Upper lobe of left lung (tissue), 6 donors: ENCODE data around the gene SCO1. TPM values are rescaled to one million over a fixed set of nuclear protein-coding genes. Genes with fewer than 3 reads are reported as not detected.

Source experiments
- ATAC-seq, 2 donors: fragments of 200-7000 bp; cut with Tn5 transposase; one replicate each; pipeline ENCODE4 v1.9.1; 2022; ENCODE audit warnings: mild to moderate bottlenecking in 2 of 2, moderate library complexity in 2 of 2; ENCODE audit not compliant: low FRiP score in 2 of 2
- DNase-seq, 2 donors: peaks; one replicate each; pipeline ENCODE4 v3.0.0-alpha.2; 2019 to 2020
- H3K27ac ChIP-seq, 4 donors: fragments of 200-600 bp; sonication (generic); one replicate each; pipeline ENCODE4 v1.5.1; 2016 to 2019
- H3K27me3 ChIP-seq, 4 donors: fragments of 200-600 bp; sonication (generic); one replicate each; pipeline ENCODE4 v1.5.1; 2017 to 2019
- H3K36me3 ChIP-seq, 4 donors: fragments of 200-600 bp; sonication (generic); one replicate each; pipeline ENCODE4 v1.5.1; 2016 to 2019
- H3K4me1 ChIP-seq, 4 donors: fragments of 200-600 bp; sonication (generic); one replicate each; pipeline ENCODE4 v1.5.1; 2018 to 2019
- H3K4me3 ChIP-seq, 4 donors: fragments of 200-600 bp; sonication (generic); one replicate each; pipeline ENCODE4 v1.5.1; 2017 to 2019; ENCODE audit warnings: mild to moderate bottlenecking in 2 of 4, moderate library complexity in 1 of 4
- H3K9me3 ChIP-seq, 4 donors: fragments of 200-600 bp; sonication (generic); one replicate each; pipeline ENCODE4 v1.5.1; 2018 to 2019
- CTCF ChIP-seq, 6 experiments: fragments of 450-650 bp in 4 of 6; fragments of 200-600 bp in 2 of 6; sonication (generic) in 2 of 6; IDR thresholded peaks; one replicate each; pipeline ENCODE4 v1.5.1; 2016 to 2019; ENCODE audit warnings: antibody characterized with exemption in 6 of 6
- EP300 ChIP-seq, 4 donors: sonication (generic); formaldehyde crosslinking; IDR thresholded peaks; one replicate each; pipeline ENCODE4 v1.5.1; 2017; ENCODE audit warnings: antibody characterized with exemption in 4 of 4, control low read depth in 2 of 4
- POLR2A ChIP-seq, 4 donors: fragments of 450-650 bp; IDR thresholded peaks; one replicate each; pipeline ENCODE4 v1.5.1; 2016 to 2017; ENCODE audit warnings: antibody characterized with exemption in 4 of 4, mild to moderate bottlenecking in 2 of 4
- POLR2AphosphoS5 ChIP-seq, 2 donors: sonication (generic); formaldehyde crosslinking; IDR thresholded peaks; one replicate each; pipeline ENCODE4 v1.5.1; 2017; ENCODE audit warnings: antibody characterized with exemption in 2 of 2
- WGBS, 2 donors: methylation state at CpG; one replicate each; pipeline ENCODE4 v1.1.5; 2017 to 2018; 5-methylcytosine and 5-hydroxymethylcytosine counted together
- total RNA-seq, 6 donors: library from RNA; depleted of rRNA in 4 of 6; stranded (reverse); fragments of >200 nt in 4 of 6; gene quantifications; one replicate each; pipeline versions ENCODE4 v1.1.0 to v1.2.1, GENCODE V29; 2016 to 2021
- donor health status: DM: no; HTN: no; CAD: no; lungs with moderate emphysema.
- donor health status: DM: no; HTN: yes; CAD: no; lungs with severe emphysema.

The SCO1 gene
- total RNA-seq, 6 donors from 2014 or later: 5.5 to 23.8 (median 17.4) TPM

DNA sequence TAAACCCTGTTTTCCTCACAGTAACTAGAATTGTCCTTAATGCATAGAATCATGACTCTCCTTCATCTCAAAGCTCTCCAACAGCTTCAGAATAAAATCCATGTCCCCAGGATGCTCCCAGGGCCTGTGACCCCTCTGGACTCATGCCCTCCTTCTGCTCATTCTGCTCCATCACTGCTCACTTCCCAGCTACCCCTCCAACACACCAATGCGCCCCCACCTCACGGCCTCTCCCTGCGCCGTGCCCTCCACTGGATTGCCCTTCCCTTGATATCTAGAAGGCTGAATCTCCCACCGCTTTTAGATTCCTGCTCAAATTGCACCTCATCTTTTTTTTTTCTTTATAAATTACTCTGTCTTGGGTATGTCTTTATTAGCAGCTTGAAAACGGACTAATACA, 45.1 kb upstream of the SCO1 start:
- H3K4me3 ChIP-seq: no peak overlapping the region
- no peak for ATAC-seq
- peaks cover 0 to 7% (median 2%) of the 10 kb centered on the region in 4 donors for H3K4me1 ChIP-seq
- 92 to 93% methylated on average over 6 of the region's 6 CpGs for WGBS, 2 donors
- H3K27me3 ChIP-seq: no peaks in the 10 kb centered on the region
- no peak for TF ChIP-seq POLR2AphosphoS5 (IDR thresholded peaks at IDR 0.05)
- no peak for TF ChIP-seq CTCF (IDR thresholded peaks at IDR 0.05)
- no peak for TF ChIP-seq EP300 (IDR thresholded peaks at IDR 0.05)
- TF ChIP-seq POLR2A (IDR thresholded peaks at IDR 0.05): no peak
- no peaks in the 10 kb centered on the region for H3K9me3 ChIP-seq
- H3K36me3 ChIP-seq: no peaks in the 10 kb centered on the region
- H3K27ac ChIP-seq: no peak overlapping the region
- DNase-seq: peak in 1 of 2 donors; percentile 29

DNA sequence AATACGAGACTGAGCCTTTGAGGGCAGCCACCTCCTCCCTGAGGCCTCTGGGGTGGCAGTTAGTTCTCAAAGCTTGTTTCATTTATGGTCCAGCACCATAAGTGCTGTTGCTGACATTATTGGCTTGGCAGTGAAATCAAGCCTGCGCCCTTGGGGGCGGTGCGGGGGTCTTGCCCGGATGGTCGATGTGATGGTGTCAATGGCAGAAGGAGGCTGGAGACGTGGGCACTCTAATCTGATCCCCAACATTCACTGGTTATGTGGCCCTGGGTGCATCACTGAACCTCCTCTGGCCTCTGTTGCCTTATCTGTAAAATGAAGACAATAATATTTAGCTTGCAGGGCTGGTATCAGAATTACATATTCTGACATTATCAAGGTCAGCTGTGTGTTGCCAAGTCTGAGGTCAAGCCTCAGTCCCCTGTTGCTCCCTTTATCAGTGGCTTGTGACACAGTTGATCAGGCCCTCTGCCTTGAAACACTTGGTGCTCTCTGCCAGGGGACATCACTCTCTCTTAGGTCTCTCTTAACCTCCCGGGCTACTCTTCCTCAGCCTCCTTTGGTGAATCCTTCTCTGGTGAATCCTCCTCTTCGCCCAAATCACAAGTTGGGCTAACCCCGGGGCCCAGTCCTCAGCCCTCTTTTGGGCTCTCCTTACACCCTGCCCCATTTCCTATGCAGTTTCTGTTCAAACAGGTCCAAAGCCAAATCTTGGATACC, 44.2 kb upstream of the SCO1 start:
- no peak overlapping the region for H3K27ac ChIP-seq
- WGBS, 2 donors: 94 to 95% methylated on average over 10 of the region's 10 CpGs
- no peaks in the 10 kb centered on the region for H3K9me3 ChIP-seq
- TF ChIP-seq EP300 (IDR thresholded peaks at IDR 0.05): no peak
- TF ChIP-seq POLR2AphosphoS5 (IDR thresholded peaks at IDR 0.05): no peak
- no peak for TF ChIP-seq POLR2A (IDR thresholded peaks at IDR 0.05)
- TF ChIP-seq CTCF (IDR thresholded peaks at IDR 0.05): no peak
- ATAC-seq: no peak
- peak in 1 of 2 donors; percentile 36 for DNase-seq
- no peaks in the 10 kb centered on the region for H3K36me3 ChIP-seq
- no peaks in the 10 kb centered on the region for H3K27me3 ChIP-seq
- no peak overlapping the region for H3K4me3 ChIP-seq
- H3K4me1 ChIP-seq: peaks cover 0 to 12% (median 3%) of the 10 kb centered on the region in 4 donors

DNA sequence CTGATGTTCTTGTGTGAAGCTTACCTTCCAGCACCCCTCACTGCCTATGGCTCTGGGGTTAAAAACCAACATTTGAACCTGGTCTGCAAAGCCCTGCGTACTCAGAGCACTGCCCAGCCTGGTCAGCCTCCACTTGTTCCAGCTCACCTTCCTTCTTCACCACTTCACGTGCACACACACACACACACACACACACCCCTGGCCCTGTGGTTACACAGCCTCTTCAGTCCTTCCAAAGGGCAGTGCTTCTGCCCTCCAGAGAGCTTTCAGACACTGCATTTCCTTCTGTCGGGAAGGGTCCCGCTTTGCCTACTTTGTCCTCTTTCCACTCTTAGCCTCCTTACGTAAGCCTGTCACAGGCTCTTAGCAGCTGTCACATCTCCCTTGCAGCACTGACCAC, 42.1 kb upstream of the SCO1 start:
- Histone ChIP-seq H3K4me1 (peaks cover 0 to 12% (median 3%) of the 10 kb centered on the region in 4 donors), H3K36me3 (no peaks in the 10 kb centered on the region), H3K27ac (no peak overlapping the region), H3K4me3 (no peak overlapping the region), H3K9me3 (no peaks in the 10 kb centered on the region), H3K27me3 (no peaks in the 10 kb centered on the region)
- TF ChIP-seq EP300 (IDR thresholded peaks at IDR 0.05): no peak
- TF ChIP-seq CTCF (IDR thresholded peaks at IDR 0.05): no peak
- TF ChIP-seq POLR2AphosphoS5 (IDR thresholded peaks at IDR 0.05): no peak
- TF ChIP-seq POLR2A (IDR thresholded peaks at IDR 0.05): no peak
- ATAC-seq (no peak), DNase-seq (peak in 1 of 2 donors; percentile 40)
- 54 to 71% methylated on average over 5 of the region's 5 CpGs for WGBS, 2 donors

DNA sequence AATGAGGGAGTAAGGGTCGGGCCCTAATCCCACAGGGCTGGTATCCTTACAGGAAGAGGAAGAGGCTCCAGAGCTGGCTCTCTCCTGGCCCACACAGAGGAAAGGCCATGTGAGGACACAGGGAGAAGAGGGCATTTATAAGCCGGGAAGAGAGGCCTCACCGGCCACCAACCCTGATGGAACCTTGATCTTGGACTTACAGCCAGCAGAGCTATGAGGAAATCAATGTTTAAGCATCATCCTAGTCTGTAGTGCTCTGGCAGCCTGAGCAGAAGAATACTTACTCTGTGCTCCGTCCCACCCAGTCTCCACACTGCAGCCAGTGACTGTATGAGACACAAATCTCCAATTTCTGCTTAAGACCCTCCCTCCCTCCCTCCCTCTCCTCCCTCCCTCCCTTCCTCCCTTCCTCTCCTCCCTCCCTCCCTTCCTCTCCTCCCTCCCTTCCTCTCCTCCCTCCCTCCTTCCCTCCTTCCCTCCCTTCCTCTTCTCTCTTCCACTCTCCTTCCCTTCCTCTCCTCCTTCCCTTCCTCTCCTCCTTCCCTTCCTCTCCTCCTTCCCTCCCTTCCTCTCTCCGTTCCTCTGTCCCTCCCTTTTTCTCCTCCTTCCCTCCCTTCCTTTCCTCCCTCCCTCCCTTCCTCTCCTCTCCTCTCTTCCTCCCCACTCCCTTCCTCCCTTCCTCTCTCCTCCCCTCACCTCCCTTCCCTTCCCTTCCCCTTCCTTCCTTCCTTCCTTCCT, 41.4 kb upstream of the SCO1 start:
- Histone ChIP-seq H3K36me3 (no peaks in the 10 kb centered on the region), H3K4me1 (peaks cover 0 to 12% (median 3%) of the 10 kb centered on the region in 4 donors), H3K4me3 (no peak overlapping the region), H3K27me3 (no peaks in the 10 kb centered on the region), H3K27ac (no peak overlapping the region), H3K9me3 (no peaks in the 10 kb centered on the region)
- ATAC-seq (peak in 1 of 2 donors; percentile 63), DNase-seq (no peak)
- TF ChIP-seq POLR2A (IDR thresholded peaks at IDR 0.05): no peak
- TF ChIP-seq POLR2AphosphoS5 (IDR thresholded peaks at IDR 0.05): no peak
- TF ChIP-seq EP300 (IDR thresholded peaks at IDR 0.05): no peak
- no peak for TF ChIP-seq CTCF (IDR thresholded peaks at IDR 0.05)
- 39 to 54% methylated on average over 5 of the region's 5 CpGs for WGBS, 2 donors
